ENCODE results near the gene PFKFB3.

Gene PFKFB3

DNA sequence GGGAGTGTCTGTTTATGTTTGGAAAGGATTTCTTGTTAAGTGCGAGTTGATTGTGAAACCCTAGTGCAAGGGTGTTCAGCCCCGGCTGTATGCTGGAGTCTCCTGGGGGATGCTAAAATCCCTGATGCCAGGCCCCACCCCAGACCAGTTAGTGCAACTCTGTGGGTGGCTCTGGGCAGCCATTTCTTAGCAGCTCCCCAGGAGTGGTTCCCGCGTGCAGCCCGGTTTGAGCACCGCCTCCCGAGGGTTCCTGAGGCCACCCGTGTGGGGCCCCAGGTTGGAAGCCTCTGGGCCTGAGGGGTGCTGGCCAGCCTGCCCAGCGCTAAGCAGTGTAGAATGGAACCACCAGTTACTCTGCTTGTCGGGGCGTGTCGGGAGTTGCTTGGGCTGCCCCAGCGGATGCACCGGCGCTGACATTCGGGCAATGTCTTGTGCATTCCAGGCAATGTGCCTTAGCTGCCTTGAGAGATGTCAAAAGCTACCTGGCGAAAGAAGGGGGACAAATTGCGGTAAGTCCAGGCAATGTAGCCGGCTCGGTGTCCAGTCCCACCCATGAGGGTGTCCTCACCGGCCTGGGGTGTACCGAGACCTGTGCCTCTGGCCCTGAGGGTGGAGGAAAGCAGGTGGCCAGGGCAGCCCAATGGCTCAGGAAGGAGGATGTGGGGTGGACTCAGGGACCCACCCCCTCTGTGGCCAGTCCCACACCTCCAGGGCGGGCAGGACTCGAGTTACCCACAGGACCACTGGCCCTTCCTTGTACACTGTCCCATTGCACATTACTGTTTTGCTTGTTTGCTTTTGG is 13.2 kb downstream of the PFKFB3 start:
- no peak overlapping the region for H3K4me3 ChIP-seq (ENCODE audit: low read length)
- DNase-seq (ENCODE audit: low read depth) = no peak
- no peak for TF ChIP-seq CTCF (conservative IDR thresholded peaks at IDR 0.05; ENCODE audit: low read length)

- no peak for DNase-seq (ENCODE audit: low read depth)
- no peak for TF ChIP-seq CTCF (conservative IDR thresholded peaks at IDR 0.05; ENCODE audit: low read length)
- H3K4me3 ChIP-seq (ENCODE audit: low read length) = no peak overlapping the region
Measured at GRCh38 chr10:6216916-6217315, 14.2 kb downstream of the PFKFB3 start.

DNA sequence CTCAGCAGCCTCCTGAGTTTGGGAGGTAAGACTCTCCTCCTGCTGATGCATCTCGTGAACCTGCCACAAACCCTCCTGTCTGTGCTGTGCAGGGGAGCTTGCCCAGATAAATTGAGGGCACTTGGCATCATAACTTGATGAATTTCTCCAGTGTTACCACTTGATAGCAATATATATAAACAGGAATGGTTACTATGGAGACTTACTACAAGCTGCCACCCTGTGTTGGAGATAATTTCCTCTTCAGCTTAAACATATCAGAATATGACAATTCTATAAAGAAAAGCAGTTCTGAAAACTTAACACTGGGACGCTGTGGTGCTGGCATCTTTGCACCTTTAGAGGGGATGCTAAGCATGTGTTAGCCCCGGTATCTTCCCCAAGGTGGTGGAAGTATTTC is 14.9 kb downstream of the PFKFB3 start:
- TF ChIP-seq CTCF (conservative IDR thresholded peaks at IDR 0.05; ENCODE audit: low read length) = no peak
- no peak overlapping the region for H3K4me3 ChIP-seq (ENCODE audit: low read length)
- no peak for DNase-seq (ENCODE audit: low read depth)

DNA sequence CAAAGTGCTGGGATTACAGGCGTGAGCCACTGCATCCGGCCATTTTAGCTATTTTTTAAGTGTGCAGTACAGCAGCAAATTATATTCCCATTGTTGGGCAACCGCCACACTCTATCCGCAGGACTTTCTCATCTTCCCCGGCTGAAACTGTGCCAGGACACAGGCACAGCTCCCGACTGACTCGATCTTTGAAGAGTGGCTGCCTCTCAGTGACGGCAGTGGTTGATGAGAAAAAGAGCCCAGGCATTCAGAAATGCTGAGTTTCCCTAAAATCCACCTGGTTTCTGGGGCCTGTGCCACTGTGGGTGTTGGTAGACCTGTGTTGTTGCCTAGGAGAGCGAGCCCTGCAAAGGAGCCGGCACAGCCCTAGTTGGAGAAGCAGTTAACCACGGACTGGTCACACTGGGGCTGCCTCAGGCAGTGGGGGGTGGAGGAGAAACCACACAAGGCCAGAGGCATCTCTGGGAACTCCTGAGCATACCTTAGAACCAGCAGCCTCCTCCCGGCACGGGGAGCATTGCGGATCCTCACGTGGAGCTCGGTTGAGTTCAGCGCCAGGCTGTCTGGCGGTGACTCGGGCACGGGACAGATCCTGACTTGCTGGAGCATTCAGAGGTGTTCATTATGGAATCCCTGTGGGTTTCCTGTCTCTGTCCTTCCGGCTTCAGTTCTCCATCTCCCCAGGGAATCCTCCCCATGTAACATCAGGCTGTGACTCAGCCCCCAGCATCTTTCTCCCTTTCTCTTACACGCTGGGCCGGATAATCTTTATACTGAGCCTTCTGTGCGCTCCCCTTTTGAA is 16.2 kb downstream of the PFKFB3 start:
- peak; percentile 88 for DNase-seq (ENCODE audit: low read depth)
- H3K4me3 ChIP-seq (ENCODE audit: low read length) = no peak overlapping the region
- no peak for TF ChIP-seq CTCF (conservative IDR thresholded peaks at IDR 0.05; ENCODE audit: low read length)

GRCh38 chr10:6219494-6219836 is 16.7 kb downstream of the PFKFB3 start:
- no peak for TF ChIP-seq CTCF (conservative IDR thresholded peaks at IDR 0.05; ENCODE audit: low read length)
- no peak for DNase-seq (ENCODE audit: low read depth)
- no peak overlapping the region for H3K4me3 ChIP-seq (ENCODE audit: low read length)

GRCh38 chr10:6220418-6221191 is 17.9 kb downstream of the PFKFB3 start:
- TF ChIP-seq CTCF (conservative IDR thresholded peaks at IDR 0.05; ENCODE audit: low read length) = no peak
- DNase-seq (ENCODE audit: low read depth) = no peak
- H3K4me3 ChIP-seq (ENCODE audit: low read length) = no peak overlapping the region
